ENCODE data around the gene SLC46A2. TPM values are rescaled to one million over a fixed set of nuclear protein-coding genes. Genes with fewer than 3 reads are reported as not detected.

The SLC46A2 gene
- total and polyA plus RNA-seq, 9 donors, result 0.04 to 0.19 (median 0.15) TPM; not detected in 3

DNA sequence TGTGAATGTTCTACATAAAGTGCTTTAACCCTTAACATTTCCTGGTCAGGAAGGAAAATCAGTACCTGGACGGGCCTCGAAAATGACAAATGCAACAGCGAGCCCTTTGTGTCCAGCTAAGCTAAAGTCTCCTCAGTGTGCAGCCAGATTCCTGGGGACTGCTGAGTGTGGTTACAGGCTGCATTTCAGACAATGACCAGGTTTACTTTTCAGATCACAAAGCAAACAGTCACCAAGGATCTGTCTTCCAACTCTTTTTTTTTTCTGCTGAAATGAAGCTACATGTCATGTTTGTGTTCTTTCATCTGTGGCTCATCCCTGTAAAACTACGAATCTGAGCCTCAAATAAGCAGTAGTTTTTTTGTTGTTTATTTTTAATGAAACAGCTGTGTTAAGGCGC is 20.8 kb downstream of the SLC46A2 start:
- WGBS (ENCODE audit: insufficient coverage), result 89% methylated on average over 2 of the region's 5 CpGs
- Histone ChIP-seq H3K4me1 (ENCODE audit: control insufficient read depth, insufficient read depth, low read length) (peaks cover 22% of the 10 kb centered on the region), H3K4me3 (ENCODE audit: low read length) (no peak overlapping the region), H3K27ac (ENCODE audit: low read length) (no peak overlapping the region), H3K36me3 (ENCODE audit: control insufficient read depth, insufficient read depth, low read length) (peaks cover 13% of the 10 kb centered on the region), H3K27me3 (ENCODE audit: control insufficient read depth, insufficient read depth, low read length) (no peaks in the 10 kb centered on the region), H3K9me3 (replicated peaks; ENCODE audit: control insufficient read depth, low read depth, low read length) (no peaks in the 10 kb centered on the region)
- no peak for DNase-seq

DNA sequence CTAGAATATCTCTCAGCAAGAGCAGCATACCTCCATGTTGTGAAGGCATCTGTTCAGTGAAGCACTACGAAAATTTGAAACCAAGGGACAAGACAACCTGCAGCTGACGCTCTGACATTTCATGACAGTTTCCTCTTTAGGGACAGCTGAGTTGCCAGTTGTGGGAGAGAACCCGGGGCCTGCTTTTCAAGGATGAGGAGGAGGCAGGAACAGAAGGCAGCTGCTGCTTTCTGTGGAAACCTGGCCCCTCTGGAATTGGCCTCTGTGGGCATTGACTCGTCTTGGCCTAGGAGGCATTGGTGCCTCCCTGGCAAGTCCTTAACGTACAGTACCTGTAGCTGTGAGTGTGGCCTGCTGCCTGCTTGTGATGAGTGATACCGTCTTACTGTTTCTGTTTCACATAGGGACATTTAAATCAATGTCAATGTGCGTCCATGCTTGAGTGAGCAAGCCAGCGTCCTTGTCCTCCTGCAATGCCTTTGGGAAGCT is 21.6 kb downstream of the SLC46A2 start:
- peak; percentile 77 for DNase-seq
- 57% methylated on average over 6 of the region's 8 CpGs for WGBS (ENCODE audit: insufficient coverage)
- H3K27me3 ChIP-seq (ENCODE audit: control insufficient read depth, insufficient read depth, low read length), result no peaks in the 10 kb centered on the region
- peaks cover 22% of the 10 kb centered on the region for H3K4me1 ChIP-seq (ENCODE audit: control insufficient read depth, insufficient read depth, low read length)
- no peaks in the 10 kb centered on the region for H3K9me3 ChIP-seq (replicated peaks; ENCODE audit: control insufficient read depth, low read depth, low read length)
- no peak overlapping the region for H3K4me3 ChIP-seq (ENCODE audit: low read length)
- peak overlapping the region; percentile 54 for H3K27ac ChIP-seq (ENCODE audit: low read length)
- peaks cover 18% of the 10 kb centered on the region for H3K36me3 ChIP-seq (ENCODE audit: control insufficient read depth, insufficient read depth, low read length)

DNA sequence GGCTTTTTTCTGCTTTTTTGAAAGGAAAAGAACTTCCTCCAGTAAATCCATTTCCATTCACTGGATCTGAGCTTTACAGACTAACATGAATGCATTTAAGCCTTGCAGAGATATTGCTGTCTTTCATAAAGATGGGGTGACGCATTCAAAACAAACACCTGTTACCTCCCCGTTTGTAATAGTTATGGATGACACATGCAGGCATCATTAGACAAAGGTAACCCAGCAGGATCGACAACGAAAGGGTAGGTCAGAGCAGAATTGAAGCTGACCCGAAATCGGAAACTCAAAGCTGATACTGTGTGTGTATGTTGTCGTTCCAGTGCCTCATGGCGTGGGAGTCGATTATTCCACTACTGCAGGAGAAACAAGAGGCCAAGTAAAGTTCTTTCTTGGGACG is 22.2 kb downstream of the SLC46A2 start:
- H3K36me3 ChIP-seq (ENCODE audit: control insufficient read depth, insufficient read depth, low read length), result peaks cover 18% of the 10 kb centered on the region
- no peak for DNase-seq
- H3K4me3 ChIP-seq (ENCODE audit: low read length), result no peak overlapping the region
- 88% methylated on average over 7 of the region's 10 CpGs for WGBS (ENCODE audit: insufficient coverage)
- peaks cover 22% of the 10 kb centered on the region for H3K4me1 ChIP-seq (ENCODE audit: control insufficient read depth, insufficient read depth, low read length)
- no peaks in the 10 kb centered on the region for H3K27me3 ChIP-seq (ENCODE audit: control insufficient read depth, insufficient read depth, low read length)
- peak overlapping the region; percentile 54 for H3K27ac ChIP-seq (ENCODE audit: low read length)
- H3K9me3 ChIP-seq (replicated peaks; ENCODE audit: control insufficient read depth, low read depth, low read length), result no peaks in the 10 kb centered on the region

DNA sequence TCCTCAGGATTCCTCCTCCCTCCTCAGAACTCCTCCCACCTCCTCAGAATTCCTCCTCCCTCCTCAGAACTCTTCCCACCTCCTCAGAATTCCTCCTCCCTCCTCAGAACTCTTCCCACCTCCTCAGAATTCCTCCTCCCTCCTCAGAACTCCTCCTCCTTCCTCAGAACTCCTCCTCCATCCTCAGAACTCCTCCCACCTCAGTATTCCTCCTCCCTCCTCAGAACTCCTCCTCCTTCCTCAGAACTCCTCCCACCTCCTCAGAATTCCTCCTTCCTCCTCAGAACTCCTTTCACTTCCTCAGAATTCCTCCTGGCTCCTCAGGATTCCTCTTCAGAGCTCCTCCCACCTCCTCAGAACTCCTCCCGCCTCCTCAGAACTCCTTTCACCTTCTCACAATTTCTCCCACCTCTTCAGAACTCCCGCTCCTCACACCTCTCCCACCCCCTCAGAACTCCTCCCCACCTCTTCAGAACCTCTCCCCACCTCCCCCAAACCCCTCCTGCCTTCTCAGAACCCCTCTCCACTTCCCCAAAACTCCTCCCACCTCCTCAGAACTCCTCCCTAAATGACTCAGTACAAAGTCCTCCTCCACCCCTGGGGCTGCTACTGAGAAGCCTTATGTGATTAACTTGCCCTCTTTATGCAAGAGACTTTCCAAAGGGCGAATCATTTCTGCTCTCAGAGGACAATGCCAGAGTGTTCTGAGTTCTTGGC is 23.2 kb downstream of the SLC46A2 start:
- no peaks in the 10 kb centered on the region for H3K9me3 ChIP-seq (replicated peaks; ENCODE audit: control insufficient read depth, low read depth, low read length)
- no peak overlapping the region for H3K4me3 ChIP-seq (ENCODE audit: low read length)

DNA sequence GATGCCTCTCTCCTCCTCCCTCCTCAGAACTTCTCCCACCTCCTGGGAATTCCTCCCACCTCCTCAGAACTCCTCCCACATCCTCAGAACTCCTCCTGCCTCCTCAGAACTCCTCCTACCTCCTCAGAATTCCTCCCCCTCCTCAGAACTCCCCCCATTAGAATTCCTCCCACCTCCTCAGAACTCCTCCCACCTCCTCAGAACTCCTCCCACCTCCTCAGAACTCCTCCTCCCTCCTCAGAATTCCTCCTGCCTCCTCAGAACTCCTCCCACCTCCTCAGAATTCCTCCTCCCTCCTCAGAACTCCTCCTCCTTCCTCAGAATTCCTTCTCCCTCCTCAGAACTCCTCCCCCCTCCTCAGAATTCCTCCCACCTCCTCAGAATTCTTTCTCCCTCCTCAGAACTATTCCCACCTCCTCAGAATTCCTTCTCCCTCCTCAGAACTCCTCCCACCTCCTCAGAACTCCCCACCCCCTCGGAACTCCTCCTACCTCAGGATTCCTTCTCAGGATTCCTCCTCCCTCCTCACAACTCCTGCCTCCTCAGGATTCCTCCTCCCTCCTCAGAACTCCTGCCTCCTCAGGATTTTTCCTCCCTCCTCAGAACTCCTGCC is 23.9 kb downstream of the SLC46A2 start:
- 85% methylated on average over 1 of the region's 1 CpG for WGBS (ENCODE audit: insufficient coverage)
- Histone ChIP-seq H3K9me3 (replicated peaks; ENCODE audit: control insufficient read depth, low read depth, low read length) (no peaks in the 10 kb centered on the region), H3K27me3 (ENCODE audit: control insufficient read depth, insufficient read depth, low read length) (no peaks in the 10 kb centered on the region), H3K4me3 (ENCODE audit: low read length) (no peak overlapping the region), H3K27ac (ENCODE audit: low read length) (no peak overlapping the region), H3K4me1 (ENCODE audit: control insufficient read depth, insufficient read depth, low read length) (peaks cover 19% of the 10 kb centered on the region), H3K36me3 (ENCODE audit: control insufficient read depth, insufficient read depth, low read length) (peaks cover 18% of the 10 kb centered on the region)
- DNase-seq, result no peak

More for the DNA sequence above, 23.2 kb downstream of the SLC46A2 start:
- Histone ChIP-seq H3K27me3 (ENCODE audit: control insufficient read depth, insufficient read depth, low read length) (no peaks in the 10 kb centered on the region), H3K27ac (ENCODE audit: low read length) (no peak overlapping the region), H3K36me3 (ENCODE audit: control insufficient read depth, insufficient read depth, low read length) (peaks cover 18% of the 10 kb centered on the region), H3K4me1 (ENCODE audit: control insufficient read depth, insufficient read depth, low read length) (peaks cover 22% of the 10 kb centered on the region)
- no peak for DNase-seq
- 59% methylated on average over 3 of the region's 3 CpGs for WGBS (ENCODE audit: insufficient coverage)

DNA sequence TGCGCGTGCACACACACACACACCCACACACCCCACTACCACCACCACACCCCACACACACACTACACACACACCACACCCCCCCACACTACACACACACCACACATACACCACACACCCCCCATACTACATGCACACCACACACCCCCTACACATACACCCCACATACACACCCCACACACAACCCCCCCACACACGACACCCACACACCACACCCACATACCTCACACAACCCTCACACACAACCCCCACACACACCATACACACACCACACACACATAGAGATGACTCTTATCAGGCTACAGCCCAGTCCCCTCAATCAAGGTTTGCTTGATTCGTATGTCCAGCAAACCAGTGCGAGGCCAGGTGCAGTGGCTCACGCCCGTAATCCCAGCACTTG is 25.7 kb downstream of the SLC46A2 start:
- Histone ChIP-seq H3K4me1 (ENCODE audit: control insufficient read depth, insufficient read depth, low read length) (peaks cover 14% of the 10 kb centered on the region), H3K36me3 (ENCODE audit: control insufficient read depth, insufficient read depth, low read length) (peaks cover 14% of the 10 kb centered on the region), H3K27ac (ENCODE audit: low read length) (no peak overlapping the region), H3K4me3 (ENCODE audit: low read length) (no peak overlapping the region), H3K9me3 (replicated peaks; ENCODE audit: control insufficient read depth, low read depth, low read length) (no peaks in the 10 kb centered on the region), H3K27me3 (ENCODE audit: control insufficient read depth, insufficient read depth, low read length) (no peaks in the 10 kb centered on the region)
- 97% methylated on average over 4 of the region's 7 CpGs for WGBS (ENCODE audit: insufficient coverage)
- DNase-seq, result no peak

DNA sequence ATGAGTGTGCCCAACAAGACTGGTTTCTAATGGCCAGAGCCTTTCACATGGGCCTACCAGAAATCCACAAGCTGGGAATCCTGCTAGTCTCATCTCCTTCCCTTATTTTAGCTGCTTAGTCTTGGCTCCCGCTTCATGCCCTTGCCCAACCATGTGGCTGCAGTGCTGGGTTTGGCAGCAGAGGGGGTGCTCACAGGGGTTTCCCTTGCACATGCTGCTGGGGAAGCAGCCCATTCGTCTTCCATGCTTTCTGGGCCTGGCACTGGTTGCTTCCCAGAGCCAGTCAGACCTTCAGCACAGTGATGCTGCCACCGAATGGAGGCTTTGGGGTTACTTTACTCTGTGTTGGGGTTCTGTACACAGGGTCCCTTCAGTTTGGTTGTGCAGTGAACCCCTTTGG is 26.3 kb downstream of the SLC46A2 start:
- no peak overlapping the region for H3K4me3 ChIP-seq (ENCODE audit: low read length)
- no peaks in the 10 kb centered on the region for H3K9me3 ChIP-seq (replicated peaks; ENCODE audit: control insufficient read depth, low read depth, low read length)
- no peak overlapping the region for H3K27ac ChIP-seq (ENCODE audit: low read length)
- H3K4me1 ChIP-seq (ENCODE audit: control insufficient read depth, insufficient read depth, low read length), result peaks cover 10% of the 10 kb centered on the region
- no peak for DNase-seq
- no peaks in the 10 kb centered on the region for H3K27me3 ChIP-seq (ENCODE audit: control insufficient read depth, insufficient read depth, low read length)
- 100% methylated on average over 1 of the region's 3 CpGs for WGBS (ENCODE audit: insufficient coverage)
- H3K36me3 ChIP-seq (ENCODE audit: control insufficient read depth, insufficient read depth, low read length), result peaks cover 14% of the 10 kb centered on the region

DNA sequence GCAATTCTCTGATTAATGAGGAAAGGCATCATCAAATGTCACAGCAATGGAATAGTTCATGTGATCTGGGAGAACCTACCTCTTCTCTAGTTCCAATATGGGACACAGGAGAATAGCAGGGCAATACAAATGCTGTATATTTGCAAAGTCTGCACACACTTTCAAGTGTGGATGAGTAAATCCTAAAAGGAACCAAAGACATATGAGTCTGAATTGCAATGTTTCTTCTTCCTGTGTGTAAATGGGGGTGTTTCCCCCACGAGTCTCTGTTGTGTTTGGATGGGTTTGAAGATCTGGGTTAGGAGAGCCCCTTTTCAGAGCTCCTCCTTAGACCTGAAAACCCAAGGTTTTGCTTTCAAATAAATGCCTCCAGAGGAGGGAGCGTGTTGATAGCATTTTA is 26.9 kb downstream of the SLC46A2 start:
- Histone ChIP-seq H3K36me3 (ENCODE audit: control insufficient read depth, insufficient read depth, low read length) (peaks cover 14% of the 10 kb centered on the region), H3K27me3 (ENCODE audit: control insufficient read depth, insufficient read depth, low read length) (no peaks in the 10 kb centered on the region), H3K4me1 (ENCODE audit: control insufficient read depth, insufficient read depth, low read length) (peaks cover 6% of the 10 kb centered on the region), H3K9me3 (replicated peaks; ENCODE audit: control insufficient read depth, low read depth, low read length) (no peaks in the 10 kb centered on the region), H3K4me3 (ENCODE audit: low read length) (no peak overlapping the region), H3K27ac (ENCODE audit: low read length) (no peak overlapping the region)
- no peak for DNase-seq
- WGBS (ENCODE audit: insufficient coverage), result 62% methylated on average over 2 of the region's 2 CpGs

DNA sequence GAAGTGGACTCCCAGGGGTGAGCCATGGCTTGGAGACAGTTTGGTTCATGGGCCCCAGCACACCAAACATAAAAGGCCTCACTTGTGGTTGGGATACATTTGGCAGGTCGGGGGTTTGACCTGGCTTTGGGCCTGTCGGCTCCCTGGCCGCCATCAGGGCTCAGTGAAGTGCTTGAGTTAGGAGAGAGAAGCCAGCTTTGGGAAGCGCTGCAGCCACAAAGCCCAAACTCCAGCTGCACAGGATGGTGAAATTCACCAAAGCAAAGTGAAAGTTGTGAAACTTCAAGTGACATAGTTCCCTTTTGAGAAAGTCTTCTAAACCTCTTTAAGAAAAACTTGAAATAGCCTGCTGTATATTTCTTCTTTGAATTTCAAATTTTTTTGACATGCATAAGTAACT is 27.5 kb downstream of the SLC46A2 start:
- peak; percentile 60 for DNase-seq
- H3K4me1 ChIP-seq (ENCODE audit: control insufficient read depth, insufficient read depth, low read length), result peaks cover 2% of the 10 kb centered on the region

DNA sequence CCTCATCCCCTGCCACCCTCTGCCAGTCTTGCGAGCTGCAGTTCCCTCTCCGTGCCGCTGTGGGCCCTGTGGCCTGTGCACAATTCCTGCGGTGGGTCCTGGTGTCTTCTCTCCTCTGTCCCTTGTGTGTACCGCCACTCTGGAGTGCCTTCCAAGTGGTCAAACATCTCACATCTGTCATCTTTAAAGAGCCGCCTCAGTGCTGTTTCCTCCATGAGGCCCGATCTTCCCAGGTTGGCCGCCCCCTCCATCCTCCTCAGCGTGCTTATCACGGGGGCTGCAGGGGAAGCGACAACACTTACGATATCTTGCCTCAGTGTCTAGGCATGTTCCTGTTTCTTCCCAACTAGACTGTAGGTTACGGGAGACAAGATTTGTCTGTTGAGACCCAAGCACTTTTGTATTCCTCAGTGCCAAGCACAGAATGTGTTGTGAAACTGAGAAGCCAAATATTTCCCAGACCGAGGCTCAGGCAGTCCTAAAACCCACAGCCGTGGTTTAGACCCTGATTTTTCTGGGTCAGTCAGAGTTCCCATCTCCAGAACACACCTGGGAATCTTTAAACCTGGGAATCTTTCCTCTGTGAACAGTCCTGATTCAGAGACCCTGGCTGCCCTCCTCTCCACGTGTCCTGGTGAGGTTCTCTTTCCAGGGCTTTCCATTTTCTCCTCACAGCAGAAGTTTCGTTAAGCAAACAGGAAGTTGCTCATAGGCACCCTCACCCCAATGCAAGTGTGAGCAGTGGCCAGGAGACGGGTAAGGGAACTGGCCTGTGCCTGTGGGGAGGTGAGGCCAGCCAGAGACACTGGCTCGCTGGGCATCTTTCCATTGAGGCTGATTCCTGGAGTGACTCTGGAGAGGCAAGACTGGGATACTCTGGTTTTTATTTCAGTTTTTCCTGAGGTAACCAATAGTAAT is 28.8 kb downstream of the SLC46A2 start:
- peaks cover 14% of the 10 kb centered on the region for H3K36me3 ChIP-seq (ENCODE audit: control insufficient read depth, insufficient read depth, low read length)
- H3K4me1 ChIP-seq (ENCODE audit: control insufficient read depth, insufficient read depth, low read length), result peaks cover 4% of the 10 kb centered on the region
- H3K4me3 ChIP-seq (ENCODE audit: low read length), result no peak overlapping the region
- peak overlapping the region; percentile 31 for H3K27ac ChIP-seq (ENCODE audit: low read length)
- no peaks in the 10 kb centered on the region for H3K9me3 ChIP-seq (replicated peaks; ENCODE audit: control insufficient read depth, low read depth, low read length)
- H3K27me3 ChIP-seq (ENCODE audit: control insufficient read depth, insufficient read depth, low read length), result no peaks in the 10 kb centered on the region
- WGBS (ENCODE audit: insufficient coverage), result 75% methylated on average over 16 of the region's 19 CpGs
- DNase-seq, result peak; percentile 57

More for the DNA sequence above, 27.5 kb downstream of the SLC46A2 start:
- WGBS (ENCODE audit: insufficient coverage), result 13% methylated on average over 3 of the region's 4 CpGs
- no peaks in the 10 kb centered on the region for H3K27me3 ChIP-seq (ENCODE audit: control insufficient read depth, insufficient read depth, low read length)
- no peak overlapping the region for H3K4me3 ChIP-seq (ENCODE audit: low read length)
- no peaks in the 10 kb centered on the region for H3K9me3 ChIP-seq (replicated peaks; ENCODE audit: control insufficient read depth, low read depth, low read length)
- peaks cover 14% of the 10 kb centered on the region for H3K36me3 ChIP-seq (ENCODE audit: control insufficient read depth, insufficient read depth, low read length)
- H3K27ac ChIP-seq (ENCODE audit: low read length), result no peak overlapping the region

Measured in muscle of leg (tissue), 11 donors.